ENCODE measurements around the gene HERC5. TPM values are rescaled to one million over a fixed set of nuclear protein-coding genes. Genes with fewer than 3 reads are reported as not detected.
"Not testable (repeated sequence)": the region's sequence is repeated elsewhere in the genome, so short reads cannot be mapped to it uniquely, and the experiment has no call there.

HERC5 gene
- polyA plus RNA-seq (ENCODE audit: insufficient read length in 4 of 4), result 1 to 10 TPM; 4.9 to 6.9 (median 5.9) TPM

- DNase-seq (ENCODE audit: low read depth in 4 of 4, low spot score in 3 of 4), result peak; percentile 89 to 90 (median 89)
These were observed at the start of gene HERC5 for GRCh38 chr4:88456670-88457306. Gene HERC5 (plus strand): TSS chr4:88457119. CDS start chr4:88457270, 151 bp downstream.

- DNase-seq (ENCODE audit: low read depth in 4 of 4, low spot score in 3 of 4), result no peak
These were observed 47.7 kb upstream of the HERC5 start for GRCh38 chr4:88409206-88409605.

GRCh38 chr4:88409789-88410188 lies 47.1 kb upstream of the HERC5 start:
- no peak for DNase-seq (ENCODE audit: low read depth in 4 of 4, low spot score in 3 of 4)

- no peak for DNase-seq (ENCODE audit: low read depth in 4 of 4, low spot score in 3 of 4)
These were observed 45.3 kb upstream of the HERC5 start for GRCh38 chr4:88411491-88412096.

GRCh38 chr4:88413801-88414200 lies 43.1 kb upstream of the HERC5 start:
- DNase-seq (ENCODE audit: low read depth in 4 of 4, low spot score in 3 of 4), result no peak

GRCh38 chr4:88414755-88415154 lies 42.2 kb upstream of the HERC5 start:
- no peak for DNase-seq (ENCODE audit: low read depth in 4 of 4, low spot score in 3 of 4)

GRCh38 chr4:88415982-88416381 lies 40.9 kb upstream of the HERC5 start:
- no peak for DNase-seq (ENCODE audit: low read depth in 4 of 4, low spot score in 3 of 4)

GRCh38 chr4:88418411-88418810 lies 38.5 kb upstream of the HERC5 start:
- no peak for DNase-seq (ENCODE audit: low read depth in 4 of 4, low spot score in 3 of 4)

- DNase-seq (ENCODE audit: low read depth in 4 of 4, low spot score in 3 of 4), result no peak
These were observed 37.0 kb upstream of the HERC5 start for GRCh38 chr4:88419874-88420273.

- DNase-seq (ENCODE audit: low read depth in 4 of 4, low spot score in 3 of 4), result no peak
These were observed 36.1 kb upstream of the HERC5 start for GRCh38 chr4:88420844-88421243.

GRCh38 chr4:88422403-88422802 lies 34.5 kb upstream of the HERC5 start:
- no peak for DNase-seq (ENCODE audit: low read depth in 4 of 4, low spot score in 3 of 4)

GRCh38 chr4:88429401-88429800 lies 27.5 kb upstream of the HERC5 start:
- DNase-seq (ENCODE audit: low read depth in 4 of 4, low spot score in 3 of 4), result no peak

- no peak for DNase-seq (ENCODE audit: low read depth in 4 of 4, low spot score in 3 of 4)
These were observed 20.8 kb upstream of the HERC5 start for GRCh38 chr4:88435987-88436693.

- DNase-seq (ENCODE audit: low read depth in 4 of 4, low spot score in 3 of 4), result not testable (repeated sequence)
These were observed 19.0 kb upstream of the HERC5 start for GRCh38 chr4:88437873-88438272.

- no peak for DNase-seq (ENCODE audit: low read depth in 4 of 4, low spot score in 3 of 4)
These were observed 17.7 kb upstream of the HERC5 start for GRCh38 chr4:88439161-88439760.

- DNase-seq (ENCODE audit: low read depth in 4 of 4, low spot score in 3 of 4), result no peak
These were observed 16.8 kb upstream of the HERC5 start for GRCh38 chr4:88440146-88440545.

GRCh38 chr4:88441696-88442095 lies 15.2 kb upstream of the HERC5 start:
- DNase-seq (ENCODE audit: low read depth in 4 of 4, low spot score in 3 of 4), result no peak

GRCh38 chr4:88442689-88443191 lies 14.2 kb upstream of the HERC5 start:
- DNase-seq (ENCODE audit: low read depth in 4 of 4, low spot score in 3 of 4), result no peak

GRCh38 chr4:88443486-88443885 lies 13.4 kb upstream of the HERC5 start:
- DNase-seq (ENCODE audit: low read depth in 4 of 4, low spot score in 3 of 4), result no peak

- no peak for DNase-seq (ENCODE audit: low read depth in 4 of 4, low spot score in 3 of 4)
These were observed 11.7 kb upstream of the HERC5 start for GRCh38 chr4:88445252-88445651.

GRCh38 chr4:88446124-88446523 lies 10.8 kb upstream of the HERC5 start:
- no peak for DNase-seq (ENCODE audit: low read depth in 4 of 4, low spot score in 3 of 4)

All from right renal pelvis (tissue), 4 donors.